HG02642 (cell line): Measurements from ENCODE around the gene DIAPH2.

Experiments
- ATAC-seq: cut with Tn5 transposase; IDR thresholded peaks from one replicate; pipeline ENCODE4 v1.9.1; 2021; ENCODE audit warnings: mild to moderate bottlenecking; ENCODE audit not compliant: unreplicated experiment, poor library complexity

The DIAPH2 gene

DNA sequence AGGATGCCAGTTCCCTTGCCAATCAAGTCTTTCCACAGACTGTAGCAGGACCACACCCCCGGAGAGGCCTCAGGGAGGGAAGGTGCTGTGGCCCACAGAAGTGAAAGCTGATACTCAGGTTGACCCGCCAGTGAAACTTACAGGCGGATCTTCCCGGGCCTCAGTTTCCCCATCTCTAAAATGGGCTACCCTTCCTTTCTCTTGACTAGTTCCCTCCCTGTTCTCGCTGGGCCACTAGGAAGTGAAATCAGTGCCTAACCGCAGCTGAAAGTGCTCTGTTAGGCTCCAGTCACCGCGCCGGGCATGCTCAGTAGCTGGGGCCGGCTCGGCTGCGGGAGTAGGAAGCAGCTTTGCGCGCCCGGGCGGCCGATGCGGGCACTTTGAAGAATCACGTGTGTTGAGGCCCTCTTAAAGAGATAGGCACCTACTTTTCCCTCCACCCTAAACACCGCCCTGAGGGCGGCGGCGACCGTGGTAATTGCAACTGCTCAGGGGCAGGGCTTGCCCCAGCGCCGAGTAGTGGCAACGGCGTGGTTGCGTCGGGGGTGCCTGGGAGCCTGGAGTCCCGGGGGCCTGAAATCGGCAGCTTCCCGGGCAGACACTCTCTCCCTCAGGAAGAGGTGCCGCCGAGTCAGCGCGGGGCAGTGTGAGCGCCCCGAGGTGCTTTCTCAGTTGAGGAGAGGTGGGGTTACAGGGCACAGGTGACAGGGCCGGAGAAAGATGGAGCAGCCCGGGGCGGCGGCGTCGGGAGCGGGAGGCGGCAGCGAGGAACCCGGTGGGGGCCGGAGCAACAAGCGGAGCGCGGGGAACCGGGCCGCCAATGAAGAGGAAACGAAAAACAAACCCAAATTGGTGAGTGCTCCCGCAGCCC, at the start of gene DIAPH2:
DIAPH2 (plus strand) TSS at position 504 of the 871 bp plus-strand sequence.
- ATAC-seq = peak; percentile 86

DNA sequence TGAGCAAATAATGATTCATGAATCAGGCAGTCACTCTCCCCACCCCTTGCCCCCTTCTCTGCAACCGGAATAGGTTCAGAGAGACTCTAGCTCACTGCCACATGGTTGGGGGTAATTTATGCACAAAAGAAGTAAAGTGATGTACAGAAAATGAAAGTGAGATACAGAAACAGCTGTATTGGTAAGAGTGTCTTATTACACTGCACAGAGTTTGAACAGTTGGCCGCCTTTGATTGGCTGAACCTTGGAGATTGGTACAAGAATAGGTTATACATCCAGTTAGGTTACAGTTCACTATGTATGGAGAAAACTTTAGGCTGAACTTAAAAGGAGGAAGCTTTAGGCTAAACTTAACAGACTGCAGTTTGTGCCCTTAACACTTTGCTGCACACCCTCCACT, 34.6 kb upstream of the DIAPH2 start:
- no peak for ATAC-seq

DNA sequence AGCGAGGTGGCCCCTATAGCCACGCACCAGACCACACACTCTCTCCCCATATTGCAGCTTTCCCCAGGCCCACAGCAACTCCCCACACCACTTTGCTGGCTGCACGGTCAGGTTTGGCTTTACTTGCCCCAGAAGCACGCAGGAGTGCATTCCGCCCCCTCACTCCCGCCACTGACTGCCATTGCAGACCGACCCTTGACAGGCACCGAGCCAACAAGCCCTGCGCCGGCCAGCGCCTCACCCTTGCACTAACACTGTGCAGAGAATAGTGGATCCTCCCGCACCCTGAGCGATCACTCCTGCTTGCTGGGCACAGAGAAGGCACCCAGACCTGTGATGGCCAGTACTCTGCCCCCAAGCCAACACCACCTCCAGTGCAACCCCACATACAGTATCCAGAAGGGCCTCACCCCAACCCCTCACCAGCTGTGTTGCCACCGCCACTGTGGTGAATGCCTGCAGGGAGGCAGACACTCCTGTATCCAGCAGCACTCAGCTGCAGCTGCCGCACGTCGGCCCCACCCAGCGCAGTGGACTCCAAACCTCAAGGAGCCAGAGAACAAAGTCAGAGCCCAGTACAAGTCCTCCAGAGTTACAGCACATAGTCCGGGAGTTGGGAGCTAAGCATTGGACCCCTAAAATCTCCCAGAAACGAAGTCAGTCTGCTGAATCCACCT, 28.6 kb upstream of the DIAPH2 start:
- no peak for ATAC-seq

DNA sequence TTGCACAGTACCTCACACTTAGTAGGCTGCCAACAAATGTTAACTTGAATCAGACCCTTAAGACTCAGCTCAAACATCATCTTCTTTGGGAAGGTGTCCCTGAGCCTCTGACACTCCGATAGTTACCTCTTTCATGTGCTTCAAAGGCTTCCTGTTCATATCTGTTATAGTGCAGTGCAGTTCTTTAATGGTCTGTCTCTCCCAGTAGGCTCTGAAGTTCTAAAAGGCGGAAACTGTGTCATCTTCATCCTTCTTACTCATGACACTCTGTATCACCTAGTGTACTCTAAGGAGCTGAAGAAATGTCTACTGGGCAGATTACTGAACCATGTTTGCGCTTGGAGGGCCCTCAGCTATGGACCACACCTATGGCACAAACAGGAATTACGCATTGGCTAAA, 2.1 kb upstream of the DIAPH2 start:
- no peak for ATAC-seq

DNA sequence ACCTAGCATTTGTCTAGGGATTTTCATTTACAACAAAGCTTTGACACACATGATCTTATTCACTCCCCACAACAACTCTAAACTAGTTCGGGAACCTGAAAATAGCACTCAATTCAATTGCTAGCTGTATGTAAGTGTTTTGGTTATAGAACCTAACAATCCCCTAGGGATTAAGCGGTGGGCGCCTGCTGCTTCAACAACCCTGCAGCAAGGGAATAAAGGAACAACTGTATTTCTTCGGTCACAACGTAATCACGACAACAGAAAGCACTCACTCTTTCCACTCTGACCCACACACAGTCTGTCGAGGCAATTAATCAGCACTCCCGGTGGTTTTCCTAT, 674 bp upstream of the DIAPH2 start:
- peak; percentile 10 for ATAC-seq

DNA sequence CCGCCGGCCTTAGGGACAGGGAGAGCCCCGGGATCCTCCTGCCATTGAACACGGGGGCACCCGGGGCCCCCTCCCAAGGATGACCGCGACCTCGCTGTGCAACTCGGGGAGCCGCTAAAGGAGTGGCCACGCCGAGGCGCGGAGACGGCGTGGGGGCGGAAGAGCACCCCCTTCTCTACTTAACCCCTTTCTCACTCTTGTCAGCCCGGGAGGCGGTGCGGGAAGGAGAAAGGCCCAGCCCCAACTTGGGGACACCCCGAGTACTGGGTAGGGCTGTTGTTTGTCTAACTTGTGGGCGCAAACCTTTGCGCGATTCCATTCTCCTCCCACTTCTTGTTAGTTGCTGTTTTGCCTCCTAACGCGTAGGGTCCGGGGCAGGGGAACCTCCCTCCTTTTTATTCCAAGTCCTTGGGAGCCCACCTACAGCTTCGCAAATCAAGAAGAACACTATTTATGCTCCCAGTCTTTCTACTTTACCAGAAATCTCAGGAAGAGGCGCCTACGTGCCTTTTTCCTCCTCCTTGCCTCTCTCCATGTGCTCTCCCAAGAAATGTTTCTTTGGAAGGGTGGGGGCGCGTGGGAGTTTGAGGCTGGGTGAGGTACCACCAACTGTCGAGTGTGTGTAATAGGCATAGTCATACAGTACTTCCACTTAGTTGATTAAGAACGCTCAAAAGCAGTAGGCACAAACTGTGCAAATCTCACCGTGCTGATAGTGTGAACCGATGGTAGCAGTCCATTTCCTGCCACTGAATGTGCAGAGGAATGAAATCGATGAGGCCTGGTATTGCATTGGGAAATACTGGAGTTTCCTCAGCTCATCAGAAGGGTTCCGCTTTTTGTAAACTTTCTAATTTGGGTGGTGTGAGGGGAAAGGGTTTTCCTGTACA, 813 bp downstream of the DIAPH2 start:
- ATAC-seq = peak; percentile 37

DNA sequence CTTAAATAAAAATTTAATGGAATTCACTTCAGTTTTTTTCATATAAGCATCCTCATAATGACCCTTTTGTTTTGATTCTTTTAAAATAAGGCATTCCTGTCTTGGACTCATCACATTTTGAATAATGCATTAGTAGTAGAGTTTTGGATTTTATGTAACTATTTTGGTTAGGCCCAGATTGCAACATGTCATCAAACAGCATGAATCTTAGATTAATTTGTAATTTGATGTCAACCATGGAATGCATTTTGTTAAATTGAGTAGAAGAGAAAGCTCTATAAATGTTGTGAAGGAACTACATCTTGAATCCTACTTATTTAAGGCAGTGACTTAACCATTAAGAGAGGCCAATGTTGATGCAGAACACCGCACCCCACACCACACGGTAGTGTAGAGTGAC, 3.1 kb downstream of the DIAPH2 start:
- ATAC-seq = no peak

DNA sequence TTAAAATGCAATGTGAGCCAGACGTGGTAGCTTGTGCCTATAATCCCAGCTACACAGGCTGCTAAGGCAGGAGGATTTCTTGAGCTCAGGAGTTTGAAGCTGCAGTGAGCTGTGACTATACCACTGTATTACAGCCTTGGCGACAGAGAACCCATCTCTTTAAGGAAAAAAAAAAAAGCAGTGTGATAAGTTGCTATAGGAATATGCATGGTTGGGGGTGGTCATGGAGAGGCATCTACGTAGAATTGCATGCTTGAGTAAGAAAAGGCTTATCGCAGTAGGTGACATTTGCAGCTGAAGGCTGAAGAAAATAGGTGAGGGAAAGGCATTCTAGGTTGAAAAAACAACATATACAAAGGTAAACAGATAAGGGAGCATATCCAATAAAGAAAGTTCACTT, 4.1 kb downstream of the DIAPH2 start:
- ATAC-seq = no peak

DNA sequence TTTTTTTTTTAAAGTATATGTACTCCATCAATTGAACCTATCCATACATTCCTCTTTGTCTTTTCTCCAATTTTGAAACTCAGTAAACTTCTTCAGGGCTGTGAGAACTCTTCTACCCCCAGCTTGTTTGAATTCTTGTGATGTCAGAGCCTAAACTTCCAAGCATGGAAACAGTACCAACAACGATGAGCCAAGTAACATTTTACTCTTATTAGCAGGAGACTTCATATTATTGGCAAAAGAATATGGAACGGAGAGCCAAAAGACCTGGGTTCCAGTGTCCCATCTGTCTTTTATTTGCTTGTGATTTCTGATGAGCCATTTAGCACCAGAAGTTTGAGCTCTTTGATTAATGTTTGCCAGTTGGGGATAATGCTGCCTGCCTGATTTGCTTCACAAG, 5.3 kb downstream of the DIAPH2 start:
- ATAC-seq = no peak

DNA sequence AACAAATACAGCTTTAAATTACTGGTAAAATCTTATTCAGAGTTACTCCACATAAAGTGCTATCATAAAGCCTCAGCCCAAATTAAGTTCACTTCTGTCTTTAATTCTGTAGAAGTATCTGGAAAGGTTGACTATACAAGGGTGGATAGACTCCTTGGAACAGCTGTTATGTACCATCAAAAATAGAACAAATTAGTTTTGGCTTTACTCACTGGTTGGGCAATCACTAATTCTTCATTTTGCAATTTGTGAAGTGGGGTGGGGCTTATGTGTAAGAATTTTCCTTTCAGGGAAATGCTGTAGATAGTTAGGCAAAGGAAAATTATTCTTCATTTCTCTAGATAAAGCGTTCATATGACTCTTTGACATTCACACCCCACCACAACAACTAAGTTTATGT, 7.8 kb downstream of the DIAPH2 start:
- ATAC-seq = no peak

DNA sequence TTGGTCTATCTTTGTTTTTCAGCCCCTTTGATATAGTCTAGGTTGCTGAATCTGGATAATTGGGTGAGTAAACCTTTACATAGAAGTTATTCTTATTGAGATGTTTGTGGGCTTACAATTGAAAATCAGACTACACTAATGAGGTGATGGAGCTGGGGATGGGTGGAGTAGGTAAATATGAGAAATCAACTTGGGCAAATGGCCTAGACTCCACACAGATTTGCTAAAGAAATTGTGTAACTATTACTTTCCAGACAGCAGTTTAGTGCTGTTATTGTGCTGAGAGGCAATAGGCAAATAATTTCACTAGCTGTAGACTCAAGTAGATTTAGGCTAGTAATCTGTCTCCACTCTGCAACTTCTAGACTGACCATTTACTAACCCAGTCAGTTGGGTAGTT, 8.2 kb downstream of the DIAPH2 start:
- no peak for ATAC-seq

DNA sequence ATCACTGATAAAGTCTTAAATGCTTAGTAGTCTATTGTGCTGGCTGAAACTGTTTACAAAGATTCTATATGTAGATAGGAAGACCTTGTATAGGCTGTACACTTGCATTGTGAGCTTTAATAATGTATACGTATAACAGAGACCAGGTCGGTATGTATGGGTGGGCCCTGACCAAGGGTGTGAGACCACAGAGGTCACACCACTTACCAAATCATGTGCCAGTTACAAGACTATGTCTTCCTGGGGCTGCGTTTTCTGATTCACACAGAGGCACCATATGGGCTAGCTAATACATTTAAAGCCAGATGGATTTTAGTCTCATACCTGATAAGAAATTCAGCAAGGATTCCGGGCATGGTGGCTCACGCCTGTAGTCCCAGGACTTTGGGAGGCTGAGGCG, 8.8 kb downstream of the DIAPH2 start:
- ATAC-seq = no peak

DNA sequence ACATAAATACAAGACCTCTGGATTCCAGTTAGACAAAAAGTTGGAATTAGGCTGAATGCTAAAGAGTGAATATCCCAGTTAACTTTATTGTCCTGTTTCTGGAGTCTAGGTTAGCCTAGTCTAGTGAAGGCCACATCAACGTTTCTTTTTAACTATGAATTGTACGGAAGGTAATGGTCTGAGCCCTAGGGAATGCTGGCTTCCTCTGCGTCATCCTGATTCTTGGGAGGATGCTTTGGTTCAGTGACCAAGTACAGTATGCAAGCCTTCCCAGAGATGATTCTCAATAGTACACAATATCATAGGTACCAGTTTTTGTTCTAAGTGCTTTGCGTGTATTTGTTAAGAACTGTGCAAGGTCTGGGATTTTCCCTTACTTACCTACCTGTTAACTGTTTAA, 11.8 kb downstream of the DIAPH2 start:
- ATAC-seq = no peak

DNA sequence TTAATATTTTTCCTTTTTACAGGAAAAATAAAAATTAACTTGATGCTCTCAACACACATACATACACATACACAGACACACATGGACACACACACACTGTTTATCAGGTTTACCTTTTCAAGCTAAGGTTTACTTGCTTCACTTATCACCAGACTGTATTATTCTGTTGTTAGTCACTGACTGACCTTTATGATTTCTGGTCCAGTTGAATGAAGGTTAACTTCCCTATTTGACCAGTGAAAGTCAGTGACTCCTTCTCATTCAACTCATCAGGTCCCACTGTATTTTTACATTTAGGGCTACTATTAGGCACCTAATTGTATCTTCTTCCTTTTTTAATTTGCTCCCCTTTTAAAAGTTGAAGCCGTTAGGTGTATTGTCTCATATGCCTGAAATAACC, 16.0 kb downstream of the DIAPH2 start:
- no peak for ATAC-seq

DNA sequence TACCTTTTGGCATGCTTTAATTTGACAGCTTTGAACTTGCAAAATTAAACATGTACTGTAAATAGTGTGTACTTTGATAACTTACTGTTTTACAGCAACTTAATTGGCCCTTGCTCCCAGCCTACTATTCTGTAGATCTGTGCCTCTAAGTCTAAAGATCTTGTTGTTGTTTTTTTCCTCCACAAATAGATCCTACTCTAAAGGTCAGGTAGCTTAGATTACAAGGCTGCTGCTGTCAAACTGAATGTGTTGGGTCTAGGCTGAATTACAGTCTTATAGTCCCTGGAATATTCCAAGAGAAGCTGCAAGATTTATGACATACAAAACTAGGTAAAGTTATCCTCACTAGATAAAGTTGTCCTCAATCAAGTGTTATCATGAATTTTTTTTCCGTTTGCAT, 18.7 kb downstream of the DIAPH2 start:
- ATAC-seq = no peak

DNA sequence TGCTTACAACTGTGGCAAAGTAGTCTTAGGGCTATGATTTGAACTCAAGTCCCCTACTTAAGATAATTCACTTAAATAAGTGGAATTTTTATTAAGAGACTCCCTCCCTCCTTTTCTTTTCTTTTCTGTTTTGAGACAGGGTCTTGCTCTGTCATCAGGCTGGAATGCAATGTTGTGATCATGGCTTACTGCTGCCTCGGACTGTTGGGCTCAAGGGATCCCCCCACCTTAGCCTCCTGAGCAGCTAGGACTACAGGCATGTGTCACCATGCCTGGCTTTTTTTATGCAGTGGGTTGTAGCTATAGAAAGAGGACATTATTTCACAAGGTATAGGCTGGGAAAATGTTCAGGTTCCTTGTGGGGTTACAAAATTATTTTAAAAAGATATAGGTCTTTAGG, 19.2 kb downstream of the DIAPH2 start:
- no peak for ATAC-seq

DNA sequence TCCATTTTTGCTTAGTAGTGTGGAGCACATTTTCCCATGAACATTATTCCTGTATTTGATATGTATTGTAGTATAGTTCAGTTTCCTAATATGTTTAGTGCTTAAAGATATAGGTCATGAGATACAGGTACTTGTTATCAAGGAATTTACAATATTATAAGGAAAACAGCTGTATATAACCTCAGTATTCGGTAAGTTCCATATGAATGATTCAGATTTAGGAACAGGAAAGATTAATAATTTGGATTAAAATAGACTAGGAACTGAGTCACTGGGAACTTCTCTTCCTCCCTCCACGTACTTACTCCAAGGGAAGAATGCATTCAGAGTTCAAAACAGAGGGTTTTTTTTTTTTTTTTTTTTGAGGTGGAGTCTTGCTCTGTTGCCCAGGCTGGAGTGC, 20.0 kb downstream of the DIAPH2 start:
- ATAC-seq = no peak

DNA sequence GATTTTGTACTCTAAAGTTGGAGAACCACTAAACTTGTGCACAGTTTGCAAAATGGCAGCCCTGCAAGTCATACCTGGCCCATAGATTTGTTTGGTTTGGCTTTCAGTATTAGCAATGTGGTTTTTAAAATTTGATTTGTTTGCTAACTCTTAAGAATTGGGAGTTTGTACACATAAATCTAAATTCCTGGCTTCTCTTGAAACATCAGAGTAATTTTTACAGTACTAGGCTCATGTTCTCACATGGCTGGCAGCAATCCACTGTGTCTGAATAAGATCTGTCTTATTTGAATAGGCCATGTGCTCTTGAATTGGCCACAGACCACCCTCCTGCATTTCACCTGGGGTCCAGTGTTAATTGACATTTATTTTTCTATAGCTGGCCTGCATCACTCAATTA, 21.3 kb downstream of the DIAPH2 start:
- no peak for ATAC-seq

DNA sequence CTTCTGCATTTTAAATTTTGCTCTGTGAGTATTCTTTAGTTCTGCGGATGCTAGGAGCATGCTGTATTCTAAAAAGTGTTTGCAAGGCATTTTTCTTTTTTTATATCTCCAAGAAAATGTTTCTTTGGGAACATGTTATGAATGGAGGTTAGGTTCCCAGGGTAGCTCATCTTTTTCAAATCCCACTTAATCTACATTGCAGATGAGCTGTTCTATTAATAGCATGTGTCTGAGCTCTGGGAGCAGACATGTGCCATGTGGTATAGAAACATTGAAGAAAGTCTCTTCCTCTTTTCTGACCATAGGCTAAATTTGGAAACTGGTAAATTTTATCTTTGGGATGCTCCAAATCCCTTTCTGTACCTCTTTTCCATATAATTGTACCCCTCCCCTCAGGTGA, 23.2 kb downstream of the DIAPH2 start:
- no peak for ATAC-seq

DNA sequence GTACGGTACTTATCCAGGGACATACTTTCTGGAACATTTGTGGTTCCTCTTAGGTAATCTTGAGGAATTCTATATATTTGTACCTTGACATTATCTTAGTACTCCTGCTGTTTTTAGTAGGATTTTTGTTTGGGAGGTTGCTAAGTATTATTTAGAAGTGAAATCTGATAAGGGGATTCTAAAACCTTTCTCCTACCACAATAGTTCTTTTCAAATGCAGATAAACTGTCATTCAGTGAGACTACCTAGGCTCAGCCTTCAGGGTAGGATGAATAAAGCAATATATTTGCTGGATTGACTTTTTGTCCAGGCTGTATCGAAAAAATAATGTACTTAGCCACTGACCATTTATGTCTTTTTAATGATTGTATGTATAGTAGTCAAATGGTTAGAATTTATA, 25.4 kb downstream of the DIAPH2 start:
- ATAC-seq = no peak

DNA sequence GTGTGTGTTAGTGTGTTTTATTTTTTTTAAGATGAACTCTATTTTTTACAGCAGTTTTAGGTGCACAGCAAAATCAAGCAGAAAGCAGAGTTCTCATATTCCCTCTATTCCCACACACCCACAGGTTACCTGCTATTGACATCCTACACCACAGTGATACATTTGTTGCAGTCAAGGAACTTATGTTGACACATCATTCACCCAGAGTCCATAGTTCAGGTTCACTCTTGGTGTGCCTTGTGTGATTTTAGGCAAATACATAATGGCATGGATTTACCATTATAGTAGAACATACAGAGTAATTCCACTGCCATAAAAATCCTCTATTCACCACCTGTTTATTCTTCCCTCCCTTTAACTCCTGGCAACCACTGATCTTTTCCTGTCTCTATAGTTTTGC, 28.7 kb downstream of the DIAPH2 start:
- no peak for ATAC-seq
